GM19438 (cell line): Measurements from ENCODE around the gene TMEM198.
A peak's percentile ranks its signal among the peaks of the same experiment; 100 is the strongest.

Experiments
- ATAC-seq: cut with Tn5 transposase; IDR thresholded peaks from one replicate; pipeline ENCODE4 v1.9.1; 2021; ENCODE audit warnings: low read depth; ENCODE audit not compliant: unreplicated experiment

Gene TMEM198

GRCh38 chr2:219508971-219509779 is 34.7 kb upstream of the TMEM198 start:
- peak; percentile 21 for ATAC-seq

GRCh38 chr2:219509780-219510511 is 33.9 kb upstream of the TMEM198 start:
- peak; percentile 74 for ATAC-seq

- ATAC-seq = no peak
Observed at GRCh38 chr2:219510512-219511135, 33.2 kb upstream of the TMEM198 start.

- no peak for ATAC-seq
Observed at GRCh38 chr2:219511547-219512325, 32.1 kb upstream of the TMEM198 start.

- no peak for ATAC-seq
Observed at GRCh38 chr2:219512524-219513216, 31.2 kb upstream of the TMEM198 start.

GRCh38 chr2:219513787-219514186 is 30.0 kb upstream of the TMEM198 start:
- no peak for ATAC-seq

- ATAC-seq = no peak
Observed at GRCh38 chr2:219514196-219514761, 29.5 kb upstream of the TMEM198 start, which contains the start of gene ASIC4. TSS of gene ASIC4 (plus strand) at chr2:219514482. CDS start at chr2:219514725, 243 bp downstream.

- no peak for ATAC-seq
Observed at GRCh38 chr2:219514836-219515235, 29.0 kb upstream of the TMEM198 start.

GRCh38 chr2:219515874-219516629 is 27.8 kb upstream of the TMEM198 start:
- no peak for ATAC-seq

GRCh38 chr2:219516888-219517287 is 26.9 kb upstream of the TMEM198 start:
- no peak for ATAC-seq

GRCh38 chr2:219517954-219518778 is 25.7 kb upstream of the TMEM198 start:
- no peak for ATAC-seq

- ATAC-seq = no peak
Observed at GRCh38 chr2:219519526-219519916, 24.3 kb upstream of the TMEM198 start.

GRCh38 chr2:219520079-219520478 is 23.7 kb upstream of the TMEM198 start:
- ATAC-seq = no peak

GRCh38 chr2:219521066-219521880 is 22.6 kb upstream of the TMEM198 start:
- ATAC-seq = no peak

GRCh38 chr2:219522111-219523030 is 21.5 kb upstream of the TMEM198 start:
- ATAC-seq = no peak

GRCh38 chr2:219523031-219523671 is 20.7 kb upstream of the TMEM198 start:
- no peak for ATAC-seq
